ENCODE results near the gene TOP3A. TPM values are rescaled to one million over a fixed set of nuclear protein-coding genes. Genes with fewer than 3 reads are reported as not detected.

Gene TOP3A
- total RNA-seq, 4 donors from 2014 or later = 22.9 to 47.2 (median 27.5) TPM

- DNase-seq (ENCODE audit: low spot score in 2 of 2) = no peak
- peaks cover 46% of the 10 kb centered on the region for H3K36me3 ChIP-seq
- TF ChIP-seq EP300 (IDR thresholded peaks at IDR 0.05) (no peak), CTCF (IDR thresholded peaks at IDR 0.05) (peak in 1 of 2 donors; percentile 29), POLR2AphosphoS5 (IDR thresholded peaks at IDR 0.05) (no peak), POLR2A (IDR thresholded peaks at IDR 0.05) (no peak)
- H3K4me1 ChIP-seq = peaks cover 57% of the 10 kb centered on the region
- no peak overlapping the region for H3K27ac ChIP-seq
- H3K27me3 ChIP-seq = no peaks in the 10 kb centered on the region
- no peak overlapping the region for H3K4me3 ChIP-seq
- no peaks in the 10 kb centered on the region for H3K9me3 ChIP-seq
- WGBS = 58% methylated on average over 13 of the region's 13 CpGs
Measured at GRCh38 chr17:18319604-18320256, 4.9 kb upstream of the TOP3A start.

- TF ChIP-seq POLR2AphosphoS5 (IDR thresholded peaks at IDR 0.05) = no peak
- TF ChIP-seq POLR2A (IDR thresholded peaks at IDR 0.05) = no peak
- no peak for TF ChIP-seq CTCF (IDR thresholded peaks at IDR 0.05)
- TF ChIP-seq EP300 (IDR thresholded peaks at IDR 0.05) = no peak
- DNase-seq (ENCODE audit: low spot score in 2 of 2) = no peak
- Histone ChIP-seq H3K9me3 (no peaks in the 10 kb centered on the region), H3K27me3 (no peaks in the 10 kb centered on the region), H3K4me3 (peak overlapping the region; percentile 0), H3K27ac (no peak overlapping the region), H3K36me3 (peaks cover 37% of the 10 kb centered on the region), H3K4me1 (peaks cover 63% of the 10 kb centered on the region)
- 81% methylated on average over 8 of the region's 18 CpGs for WGBS
Measured at GRCh38 chr17:18318771-18319450, 4.1 kb upstream of the TOP3A start.

GRCh38 chr17:18318117-18318516, 3.3 kb upstream of the TOP3A start:
- H3K27ac ChIP-seq = no peak overlapping the region
- no peaks in the 10 kb centered on the region for H3K9me3 ChIP-seq
- TF ChIP-seq POLR2AphosphoS5 (IDR thresholded peaks at IDR 0.05) (no peak), CTCF (IDR thresholded peaks at IDR 0.05) (no peak), EP300 (IDR thresholded peaks at IDR 0.05) (no peak), POLR2A (IDR thresholded peaks at IDR 0.05) (no peak)
- DNase-seq (ENCODE audit: low spot score in 2 of 2) = no peak
- no peaks in the 10 kb centered on the region for H3K27me3 ChIP-seq
- H3K4me3 ChIP-seq = peak overlapping the region; percentile 0
- peaks cover 71% of the 10 kb centered on the region for H3K4me1 ChIP-seq
- WGBS = 88% methylated on average over 7 of the region's 7 CpGs
- H3K36me3 ChIP-seq = peaks cover 29% of the 10 kb centered on the region

GRCh38 chr17:18315961-18316360, 1.2 kb upstream of the TOP3A start:
- Histone ChIP-seq H3K4me3 (peak overlapping the region; percentile 84), H3K27me3 (no peaks in the 10 kb centered on the region), H3K9me3 (no peaks in the 10 kb centered on the region), H3K4me1 (peaks cover 81% of the 10 kb centered on the region), H3K27ac (peak overlapping the region; percentile 96), H3K36me3 (peaks cover 28% of the 10 kb centered on the region)
- WGBS = 66% methylated on average over 11 of the region's 11 CpGs
- TF ChIP-seq CTCF (IDR thresholded peaks at IDR 0.05) (no peak), POLR2AphosphoS5 (IDR thresholded peaks at IDR 0.05) (no peak)
- DNase-seq (ENCODE audit: low spot score in 2 of 2) = no peak

- H3K4me3 ChIP-seq = peak overlapping the region; percentile 84
- no peaks in the 10 kb centered on the region for H3K27me3 ChIP-seq
- H3K27ac ChIP-seq = peak overlapping the region; percentile 96
- H3K36me3 ChIP-seq = peaks cover 25% of the 10 kb centered on the region
- no peaks in the 10 kb centered on the region for H3K9me3 ChIP-seq
- peaks cover 77% of the 10 kb centered on the region for H3K4me1 ChIP-seq
- no peak for DNase-seq (ENCODE audit: low spot score in 2 of 2)
- 13% methylated on average over 18 of the region's 18 CpGs for WGBS
- TF ChIP-seq EP300 (IDR thresholded peaks at IDR 0.05) = no peak
- no peak for TF ChIP-seq POLR2A (IDR thresholded peaks at IDR 0.05)
- no peak for TF ChIP-seq CTCF (IDR thresholded peaks at IDR 0.05)
- TF ChIP-seq POLR2AphosphoS5 (IDR thresholded peaks at IDR 0.05) = no peak
Measured at GRCh38 chr17:18315562-18315922, 748 bp upstream of the TOP3A start.
